Small intestine (tissue), 7 donors: ENCODE measurements around the gene CXCR5. TPM values are rescaled to one million over a fixed set of nuclear protein-coding genes. Genes with fewer than 3 reads are reported as not detected.

ENCODE experiments used
- DNase-seq, 2 donors: peaks; one replicate each; pipeline versions ENCODE4 v3.0.0 to v3.0.0-alpha.2; 2013
- FAIRE-seq: peaks from 2 replicates; lab custom pipeline; 2012; peaks lifted over from hg19 to GRCh38; lab: Jason Lieb, UNC
- H3K27ac ChIP-seq, 3 donors: one replicate each; pipeline ENCODE4 v1.5.1; 2013; ENCODE audit warnings: low read length in 2 of 3, mild to moderate bottlenecking in 2 of 3, control low read depth in 1 of 3, inconsistent platforms in 1 of 3, low read depth in 1 of 3, moderate library complexity in 1 of 3
- H3K27me3 ChIP-seq, 3 donors: one replicate each; pipeline ENCODE4 v1.6.1; 2013; ENCODE audit warnings: low read length in 3 of 3, inconsistent platforms in 1 of 3; ENCODE audit not compliant: control insufficient read depth in 3 of 3, insufficient read depth in 3 of 3
- H3K36me3 ChIP-seq, 3 donors: one replicate each; pipeline ENCODE4 v1.6.1; 2013; ENCODE audit warnings: low read length in 3 of 3, inconsistent platforms in 1 of 3, low read depth in 1 of 3, mild to moderate bottlenecking in 1 of 3, moderate library complexity in 1 of 3; ENCODE audit not compliant: control insufficient read depth in 3 of 3, insufficient read depth in 2 of 3
- H3K4me1 ChIP-seq, 3 donors: one replicate each; pipeline ENCODE4 v1.6.1; 2013; ENCODE audit warnings: low read length in 2 of 3, inconsistent platforms in 1 of 3, low read depth in 1 of 3, mild to moderate bottlenecking in 1 of 3, moderate library complexity in 1 of 3; ENCODE audit not compliant: control insufficient read depth in 3 of 3, insufficient read depth in 2 of 3
- H3K4me3 ChIP-seq, 3 donors: one replicate each; pipeline ENCODE4 v1.5.1; 2013; ENCODE audit warnings: low read length in 3 of 3, control low read depth in 1 of 3, inconsistent platforms in 1 of 3, low read depth in 1 of 3, mild to moderate bottlenecking in 1 of 3, moderate library complexity in 1 of 3
- H3K9me3 ChIP-seq, 2 donors: one replicate each; pipeline ENCODE4 v1.6.1; 2013; ENCODE audit warnings: low read depth in 1 of 2, low read length in 1 of 2; ENCODE audit not compliant: control insufficient read depth in 2 of 2, insufficient read depth in 1 of 2
- WGBS, 3 donors: extraction: QIAGEN DNeasy Blood & Tissue Kit; methylation state at CpG; one replicate each; pipeline ENCODE4 v1.1.7; 2013; 5-methylcytosine and 5-hydroxymethylcytosine counted together
- polyA plus RNA-seq, 4 donors: library from polyadenylated mRNA; stranded (reverse) in 3 of 4; unstranded in 1 of 4; fragments of 200-250 nt in 3 of 4; fragments of 120-200 nt in 1 of 4; gene quantifications; one replicate each; pipeline versions ENCODE4 v1.2.1 to v1.2.3, GENCODE V29; 2013
- donor health status: healthy with polysubstance abuse.
- donor health status: control.
- donor health status: control.
- donor health status: Bipolar disorder and iron deficiency.
- donor health status: healthy.

Gene CXCR5
- polyA plus RNA-seq, 4 donors: 0.15 to 0.61 (median 0.38) TPM

GRCh38 chr11:118928870-118929500 lies 45.3 kb downstream of the CXCR5 start:
- FAIRE-seq (no peak), DNase-seq (peak in 1 of 2 donors; percentile 57)
- no peaks in the 10 kb centered on the region for H3K27me3 ChIP-seq
- peaks cover 2 to 34% (median 2%) of the 10 kb centered on the region in 3 donors for H3K4me1 ChIP-seq
- no peaks in the 10 kb centered on the region for H3K36me3 ChIP-seq
- H3K9me3 ChIP-seq: no peaks in the 10 kb centered on the region
- peak overlapping the region; percentile 94 to 99 (median 97) for H3K27ac ChIP-seq
- WGBS, 3 donors: 0 to 1% (median 0%) methylated on average over 15 to 26 of the region's 26 CpGs
- H3K4me3 ChIP-seq: peak overlapping the region; percentile 73 to 90 (median 81)

- H3K4me3 ChIP-seq: peak overlapping the region; percentile 71 to 90 (median 73)
- FAIRE-seq: no peak
These were observed 45.9 kb downstream of the CXCR5 start for GRCh38 chr11:118929501-118930093.

GRCh38 chr11:118930094-118930712 lies 46.5 kb downstream of the CXCR5 start:
- H3K4me3 ChIP-seq: peak overlapping the region; percentile 22 to 90 (median 73)
- H3K36me3 ChIP-seq: no peaks in the 10 kb centered on the region
- 0 to 1% (median 1%) methylated on average over 20 of the region's 20 CpGs for WGBS, 3 donors
- H3K9me3 ChIP-seq: no peaks in the 10 kb centered on the region
- H3K27me3 ChIP-seq: no peaks in the 10 kb centered on the region
- FAIRE-seq (no peak), DNase-seq (peak; percentile 97 to 98)
- peak overlapping the region; percentile 94 to 99 (median 97) for H3K27ac ChIP-seq
- peaks cover 2 to 32% (median 2%) of the 10 kb centered on the region in 3 donors for H3K4me1 ChIP-seq

More at GRCh38 chr11:118929501-118930093, 45.9 kb downstream of the CXCR5 start:
- H3K36me3 ChIP-seq: no peaks in the 10 kb centered on the region
- no peaks in the 10 kb centered on the region for H3K9me3 ChIP-seq
- H3K27ac ChIP-seq: peak overlapping the region; percentile 94 to 99 (median 97)
- peaks cover 2 to 32% (median 2%) of the 10 kb centered on the region in 3 donors for H3K4me1 ChIP-seq
- 0 to 1% (median 0%) methylated on average over 18 to 24 of the region's 26 CpGs for WGBS, 3 donors
- H3K27me3 ChIP-seq: no peaks in the 10 kb centered on the region
- peak; percentile 91 to 93 for DNase-seq

- no peaks in the 10 kb centered on the region for H3K36me3 ChIP-seq
- DNase-seq: no peak
- H3K4me3 ChIP-seq: no peak overlapping the region
- no peaks in the 10 kb centered on the region for H3K9me3 ChIP-seq
- H3K4me1 ChIP-seq: peaks cover 2 to 26% (median 2%) of the 10 kb centered on the region in 3 donors
- no peak overlapping the region for H3K27ac ChIP-seq
- H3K27me3 ChIP-seq: no peaks in the 10 kb centered on the region
- no peak for FAIRE-seq
These were observed 47.9 kb downstream of the CXCR5 start for GRCh38 chr11:118931571-118931970.

GRCh38 chr11:118933486-118933885 lies 49.8 kb downstream of the CXCR5 start:
- no peak for DNase-seq
- 16 to 33% (median 24%) methylated on average over 4 of the region's 4 CpGs for WGBS, 3 donors

DNA sequence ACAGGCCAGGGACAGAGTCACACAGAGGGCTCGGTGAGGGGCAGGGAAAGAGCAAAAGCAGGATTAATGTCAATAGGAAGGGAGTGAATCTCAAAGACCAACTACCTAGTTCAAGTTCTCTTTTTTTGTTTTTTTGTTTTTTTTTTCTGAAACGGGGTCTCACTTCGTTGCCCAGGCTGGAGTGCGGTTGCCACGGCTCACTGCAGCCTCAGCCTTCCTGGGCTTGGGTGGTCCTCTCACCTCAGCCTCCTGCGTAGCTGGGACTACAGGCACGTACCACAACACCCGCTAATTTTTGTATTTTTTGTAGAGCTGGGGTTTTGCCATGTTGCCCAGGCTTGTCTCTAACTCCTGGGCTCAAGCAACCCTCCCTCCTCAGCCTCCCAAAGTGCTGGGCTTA lies 51.7 kb downstream of the CXCR5 start:
- no peak for DNase-seq
- Histone ChIP-seq H3K4me3 (no peak overlapping the region), H3K36me3 (no peaks in the 10 kb centered on the region), H3K27ac (no peak overlapping the region), H3K27me3 (no peaks in the 10 kb centered on the region), H3K9me3 (no peaks in the 10 kb centered on the region), H3K4me1 (peaks cover 0 to 13% (median 2%) of the 10 kb centered on the region in 3 donors)
- FAIRE-seq: no peak
- WGBS, 3 donors: 79 to 83% (median 81%) methylated on average over 8 of the region's 8 CpGs

More at GRCh38 chr11:118933486-118933885, 49.8 kb downstream of the CXCR5 start:
- Histone ChIP-seq H3K4me1 (peaks cover 0 to 12% (median 2%) of the 10 kb centered on the region in 3 donors), H3K27ac (peak overlapping the region in 1 of 3 donors; percentile 27), H3K36me3 (no peaks in the 10 kb centered on the region), H3K27me3 (no peaks in the 10 kb centered on the region), H3K4me3 (no peak overlapping the region), H3K9me3 (no peaks in the 10 kb centered on the region)
- no peak for FAIRE-seq

DNA sequence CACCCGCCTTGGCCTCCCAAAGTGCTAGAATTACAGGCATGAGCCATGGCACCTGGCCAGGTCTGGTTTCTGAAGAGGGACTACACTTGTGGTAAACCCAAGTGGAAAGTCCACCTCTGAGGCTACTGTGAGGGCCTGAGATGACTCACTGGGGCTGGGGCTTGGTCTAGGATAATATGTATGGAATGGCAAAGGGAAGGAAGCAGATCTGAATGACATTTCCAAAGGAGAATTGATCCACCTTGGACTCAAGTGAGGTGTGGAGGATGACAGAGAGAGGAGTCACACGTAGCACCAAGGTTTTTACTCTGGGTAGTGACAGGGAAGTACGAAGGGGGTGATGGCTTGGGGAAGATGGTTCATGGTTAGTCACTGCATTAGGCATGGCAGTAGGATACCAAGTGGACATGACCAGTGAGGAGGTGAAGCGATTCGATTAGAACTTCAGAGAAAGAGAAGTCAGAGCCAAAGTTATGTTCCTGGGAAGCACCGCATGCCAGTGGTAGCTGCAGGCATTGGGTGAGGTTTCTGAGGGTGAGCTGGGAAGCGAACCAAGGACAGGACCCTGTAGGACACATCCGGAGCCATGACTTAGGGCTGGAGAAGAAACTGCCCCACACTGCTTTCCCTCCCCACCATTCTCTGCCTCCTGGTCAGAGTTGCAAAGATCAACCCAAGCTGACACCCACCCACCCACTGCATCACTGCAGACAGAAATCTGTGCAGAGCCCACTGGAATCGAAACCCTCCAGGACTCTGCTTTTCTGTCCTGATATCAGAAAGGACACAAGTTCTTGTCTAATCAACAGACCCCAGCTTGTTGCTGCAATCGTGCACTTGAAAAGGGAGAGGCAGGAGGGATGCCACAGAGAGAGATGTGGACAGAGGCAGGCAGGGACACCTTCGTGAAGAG lies 55.1 kb downstream of the CXCR5 start:
- FAIRE-seq (no peak), DNase-seq (peak; percentile 68 to 79)
- Histone ChIP-seq H3K36me3 (no peaks in the 10 kb centered on the region), H3K4me1 (peaks cover 0 to 6% (median 0%) of the 10 kb centered on the region in 3 donors), H3K9me3 (no peaks in the 10 kb centered on the region), H3K27ac (no peak overlapping the region), H3K27me3 (no peaks in the 10 kb centered on the region), H3K4me3 (no peak overlapping the region)
- WGBS, 3 donors: 65 to 77% (median 76%) methylated on average over 11 of the region's 11 CpGs
